Left ventricle myocardium inferior (tissue), 1 donor: ENCODE measurements around the gene TBCD. TPM values are rescaled to one million over a fixed set of nuclear protein-coding genes. Genes with fewer than 3 reads are reported as not detected.
A peak's percentile ranks its signal among the peaks of the same experiment; 100 is the strongest.

ENCODE experiments used
- DNase-seq: peaks from one replicate; pipeline ENCODE4 v3.0.0-alpha.2; 2020
- H3K27ac ChIP-seq: fragments of 200-600 bp; replicated peaks from 2 replicates; pipeline ENCODE4 v1.8.0; 2021
- H3K27me3 ChIP-seq: fragments of 200-600 bp; 2 replicates; pipeline ENCODE4 v1.8.0; 2021; ENCODE audit warnings: low read depth
- H3K36me3 ChIP-seq: fragments of 200-600 bp; 2 replicates; pipeline ENCODE4 v1.8.0; 2021
- H3K4me1 ChIP-seq: fragments of 200-600 bp; 2 replicates; pipeline ENCODE4 v1.8.0; 2021
- H3K4me3 ChIP-seq: fragments of 200-600 bp; 2 replicates; pipeline ENCODE4 v1.8.0; 2021; ENCODE audit warnings: mild to moderate bottlenecking, moderate library complexity
- H3K9me3 ChIP-seq: fragments of 200-600 bp; replicated peaks from 2 replicates; pipeline ENCODE4 v1.8.0; 2021
- intact Hi-C: fragments of 100-400 bp; cut with micrococcal nuclease; formaldehyde crosslinking; loops from one replicate; pipeline ENCODE4 v1.11.0; 2022
- total RNA-seq: library from RNA; stranded (reverse); fragmentation: NEBNext Ultra II Directional; extraction: Animal tissue kit (Norgen Biotek cat#: 25700); gene quantifications from one replicate; pipeline ENCODE4 v1.2.1, GENCODE V29; 2021
- TF ChIP-seq, protein P1 (sequence below): fragments of 200-600 bp; IDR thresholded peaks from 2 replicates; pipeline ENCODE4 v1.8.0; 2021; ENCODE audit warnings: antibody characterized with exemption, mild to moderate bottlenecking, borderline replicate concordance
- donor health status: DM: no; HTN: yes; CAD: no; lungs with severe emphysema.

TBCD gene
- total RNA-seq, 1 donor from 2014 or later, result 48.0 TPM

DNA sequence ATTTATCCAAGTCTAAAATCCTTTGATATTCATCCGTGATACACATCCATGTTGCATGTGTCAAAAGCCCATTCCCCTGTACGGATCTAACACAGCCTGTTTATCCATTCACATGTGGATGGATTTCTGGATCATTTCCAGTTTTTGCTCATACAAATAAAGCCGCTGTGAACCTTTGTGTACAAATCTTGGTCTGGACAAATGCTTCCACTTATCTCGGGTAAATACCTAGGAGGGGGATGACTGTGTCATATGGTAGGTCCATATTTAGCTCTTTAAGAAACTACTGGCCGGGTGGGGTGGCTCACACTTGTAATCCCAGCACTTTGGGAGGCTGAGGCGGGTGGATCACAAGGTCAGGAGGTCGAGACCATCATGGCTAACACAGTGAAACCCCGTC lies 6.3 kb upstream of the TBCD start:
- Histone ChIP-seq H3K4me3 (no peak overlapping the region), H3K36me3 (peaks cover 40% of the 10 kb centered on the region), H3K27ac (no peak overlapping the region), H3K9me3 (peaks cover 29% of the 10 kb centered on the region), H3K4me1 (peaks cover 7% of the 10 kb centered on the region), H3K27me3 (no peaks in the 10 kb centered on the region)
- DNase-seq, result no peak
- intact Hi-C loops, result no loop called here
- TF ChIP-seq, protein P1, sequence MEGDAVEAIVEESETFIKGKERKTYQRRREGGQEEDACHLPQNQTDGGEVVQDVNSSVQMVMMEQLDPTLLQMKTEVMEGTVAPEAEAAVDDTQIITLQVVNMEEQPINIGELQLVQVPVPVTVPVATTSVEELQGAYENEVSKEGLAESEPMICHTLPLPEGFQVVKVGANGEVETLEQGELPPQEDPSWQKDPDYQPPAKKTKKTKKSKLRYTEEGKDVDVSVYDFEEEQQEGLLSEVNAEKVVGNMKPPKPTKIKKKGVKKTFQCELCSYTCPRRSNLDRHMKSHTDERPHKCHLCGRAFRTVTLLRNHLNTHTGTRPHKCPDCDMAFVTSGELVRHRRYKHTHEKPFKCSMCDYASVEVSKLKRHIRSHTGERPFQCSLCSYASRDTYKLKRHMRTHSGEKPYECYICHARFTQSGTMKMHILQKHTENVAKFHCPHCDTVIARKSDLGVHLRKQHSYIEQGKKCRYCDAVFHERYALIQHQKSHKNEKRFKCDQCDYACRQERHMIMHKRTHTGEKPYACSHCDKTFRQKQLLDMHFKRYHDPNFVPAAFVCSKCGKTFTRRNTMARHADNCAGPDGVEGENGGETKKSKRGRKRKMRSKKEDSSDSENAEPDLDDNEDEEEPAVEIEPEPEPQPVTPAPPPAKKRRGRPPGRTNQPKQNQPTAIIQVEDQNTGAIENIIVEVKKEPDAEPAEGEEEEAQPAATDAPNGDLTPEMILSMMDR, result no peak

DNA sequence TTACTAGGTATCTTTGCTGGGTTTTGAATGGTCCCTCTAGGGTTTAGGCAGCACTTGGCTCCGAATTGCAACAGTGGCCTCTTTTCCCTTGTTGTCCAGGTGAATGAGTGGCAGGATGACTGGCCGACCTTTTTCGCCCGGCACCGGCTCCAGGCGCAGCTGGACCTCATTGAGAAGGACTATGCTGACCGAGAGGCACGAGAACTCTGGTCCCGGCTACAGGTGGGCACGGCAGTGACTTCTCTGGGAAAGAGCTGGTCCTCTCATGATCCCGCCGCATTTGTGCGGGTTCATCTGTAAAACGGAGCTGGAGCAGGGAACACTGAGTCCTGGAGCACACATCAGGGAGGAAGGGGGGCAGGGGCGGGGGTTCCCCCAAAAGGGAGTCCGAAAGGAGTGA lies 3.1 kb upstream of the TBCD start:
- peaks cover 8% of the 10 kb centered on the region for H3K36me3 ChIP-seq
- H3K9me3 ChIP-seq, result peaks cover 20% of the 10 kb centered on the region
- no peak overlapping the region for H3K27ac ChIP-seq
- intact Hi-C loops, result no loop called here
- peaks cover 25% of the 10 kb centered on the region for H3K4me1 ChIP-seq
- no peak for DNase-seq
- H3K27me3 ChIP-seq, result no peaks in the 10 kb centered on the region
- H3K4me3 ChIP-seq, result no peak overlapping the region
- TF ChIP-seq, protein P1, result no peak

DNA sequence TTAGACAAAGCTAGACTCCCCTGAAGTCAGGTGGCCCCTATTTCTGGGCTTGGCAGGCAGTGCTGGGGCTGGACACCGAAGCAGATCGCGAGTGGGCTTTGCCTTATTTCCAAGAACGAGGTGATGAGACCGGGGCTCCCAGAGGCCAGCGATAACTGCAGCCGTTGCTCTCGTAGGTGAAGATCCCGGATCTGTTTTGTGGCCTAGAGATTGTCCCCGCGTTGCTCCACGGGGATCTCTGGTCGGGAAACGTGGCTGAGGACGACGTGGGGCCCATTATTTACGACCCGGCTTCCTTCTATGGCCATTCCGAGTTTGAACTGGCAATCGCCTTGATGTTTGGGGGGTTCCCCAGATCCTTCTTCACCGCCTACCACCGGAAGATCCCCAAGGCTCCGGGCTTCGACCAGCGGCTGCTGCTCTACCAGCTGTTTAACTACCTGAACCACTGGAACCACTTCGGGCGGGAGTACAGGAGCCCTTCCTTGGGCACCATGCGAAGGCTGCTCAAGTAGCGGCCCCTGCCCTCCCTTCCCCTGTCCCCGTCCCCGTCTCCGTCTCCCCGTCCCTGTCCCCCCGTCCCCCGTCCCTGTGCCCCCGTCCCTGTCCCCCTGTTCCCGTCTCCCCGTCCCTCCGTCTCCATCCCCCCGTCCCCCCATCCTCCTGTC lies 1.5 kb upstream of the TBCD start:
- Histone ChIP-seq H3K4me3 (no peak overlapping the region), H3K9me3 (peaks cover 20% of the 10 kb centered on the region), H3K27ac (peak overlapping the region; percentile 12), H3K27me3 (no peaks in the 10 kb centered on the region), H3K4me1 (peaks cover 28% of the 10 kb centered on the region), H3K36me3 (peaks cover 4% of the 10 kb centered on the region)
- DNase-seq, result no peak
- intact Hi-C loops, result no loop called here
- TF ChIP-seq, protein P1, result no peak

DNA sequence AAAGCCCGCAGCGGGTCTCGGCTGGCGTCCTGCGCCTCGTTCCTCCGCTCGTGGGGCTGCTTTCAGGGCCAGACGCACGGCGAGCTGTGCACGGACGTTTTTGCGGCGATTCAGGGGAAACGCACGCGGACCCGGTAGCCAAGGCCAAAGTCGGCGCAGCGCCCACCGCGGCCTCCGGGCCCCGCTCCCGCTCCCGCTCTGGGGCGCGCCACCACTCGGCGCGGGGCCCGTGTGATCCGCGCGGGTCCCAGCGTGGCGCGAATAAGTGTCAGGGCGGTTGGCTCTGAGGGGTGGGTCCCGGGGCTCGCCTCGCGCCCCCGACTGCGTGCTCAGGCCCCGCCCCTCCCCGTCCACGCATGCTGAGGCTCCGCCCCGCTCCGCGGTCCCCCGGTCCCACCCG lies 694 bp upstream of the TBCD start:
- TF ChIP-seq, protein P1, result no peak
- Histone ChIP-seq H3K27ac (peak overlapping the region; percentile 94), H3K4me1 (peaks cover 28% of the 10 kb centered on the region), H3K27me3 (no peaks in the 10 kb centered on the region), H3K36me3 (peaks cover 4% of the 10 kb centered on the region), H3K9me3 (peaks cover 12% of the 10 kb centered on the region), H3K4me3 (peak overlapping the region; percentile 97)
- peak; percentile 39 for DNase-seq
- intact Hi-C loops, result no loop called here

DNA sequence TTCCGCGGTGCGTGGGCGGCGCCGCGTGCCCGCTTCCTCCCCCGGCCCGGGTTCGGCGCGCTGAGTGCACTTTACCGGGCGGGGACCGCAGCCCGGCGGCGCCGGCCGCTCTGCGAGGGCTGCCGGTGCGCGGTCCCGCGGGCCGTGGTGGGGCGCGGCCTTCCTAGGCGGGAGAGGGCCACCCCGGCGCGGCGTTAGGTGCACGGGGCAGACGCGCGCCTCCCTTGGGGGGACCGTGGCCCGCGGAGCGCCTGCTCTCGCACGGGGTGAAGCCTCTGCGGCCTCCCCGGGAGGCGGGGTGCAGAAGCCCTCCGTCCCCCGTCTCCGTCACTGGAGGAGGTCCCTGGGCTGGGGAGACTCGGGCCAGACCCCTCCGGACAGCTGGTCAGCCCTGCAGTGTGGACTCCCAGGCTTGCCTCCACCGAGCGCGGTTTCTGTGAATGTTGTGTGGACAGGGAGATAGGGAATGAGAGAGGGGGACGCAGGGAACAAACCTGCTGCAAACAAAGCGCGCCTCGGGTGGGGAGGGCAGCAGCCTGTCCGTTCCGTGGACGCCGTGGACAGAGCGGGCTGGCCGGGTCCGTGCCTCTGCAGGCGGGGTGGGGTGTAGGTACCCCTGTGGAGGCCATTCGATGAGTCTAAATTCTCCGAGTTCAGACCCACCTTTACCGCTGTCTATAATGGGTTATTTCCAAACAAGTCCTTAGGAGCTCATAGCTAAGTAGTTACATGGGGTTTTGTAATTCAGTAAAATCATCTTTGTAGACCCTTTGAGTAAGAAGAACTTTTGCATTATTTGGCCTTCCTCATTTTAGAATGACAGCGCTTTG lies 721 bp downstream of the TBCD start:
- peak overlapping the region; percentile 94 for H3K27ac ChIP-seq
- H3K4me3 ChIP-seq, result peak overlapping the region; percentile 97
- no peaks in the 10 kb centered on the region for H3K9me3 ChIP-seq
- no peaks in the 10 kb centered on the region for H3K27me3 ChIP-seq
- DNase-seq, result no peak
- peaks cover 4% of the 10 kb centered on the region for H3K36me3 ChIP-seq
- intact Hi-C loops, result no loop called here
- TF ChIP-seq, protein P1, result no peak
- peaks cover 28% of the 10 kb centered on the region for H3K4me1 ChIP-seq
